NCI-H226 (cell line): ENCODE measurements around the gene GOLGA6L7.
"Not testable (repeated sequence)": the region's sequence is repeated elsewhere in the genome, so short reads cannot be mapped to it uniquely, and the experiment has no call there.

ENCODE experiments used
- DNase-seq: peaks from one replicate; pipeline ENCODE4 v3.0.0-alpha.2; 2015

Gene GOLGA6L7

DNA sequence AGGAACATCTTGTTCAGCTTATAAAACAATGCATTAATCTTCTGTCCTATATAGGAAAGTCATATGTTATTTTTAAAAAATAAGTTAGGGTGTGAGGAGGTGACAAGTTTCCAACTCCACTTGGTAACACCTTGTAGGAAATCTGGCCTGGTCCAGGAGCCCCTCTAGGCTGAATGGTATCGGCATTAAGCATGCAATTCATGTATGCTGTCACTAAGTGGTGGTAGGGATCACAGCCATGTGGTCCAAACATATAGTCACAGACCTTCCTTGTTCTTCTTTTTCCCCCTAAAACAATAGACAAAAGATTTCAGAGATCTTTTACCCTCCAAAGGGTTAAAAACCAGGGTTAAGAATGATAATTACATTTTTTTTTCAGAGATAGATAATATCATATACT is 33.2 kb upstream of the GOLGA6L7 start:
- DNase-seq, result no peak

DNA sequence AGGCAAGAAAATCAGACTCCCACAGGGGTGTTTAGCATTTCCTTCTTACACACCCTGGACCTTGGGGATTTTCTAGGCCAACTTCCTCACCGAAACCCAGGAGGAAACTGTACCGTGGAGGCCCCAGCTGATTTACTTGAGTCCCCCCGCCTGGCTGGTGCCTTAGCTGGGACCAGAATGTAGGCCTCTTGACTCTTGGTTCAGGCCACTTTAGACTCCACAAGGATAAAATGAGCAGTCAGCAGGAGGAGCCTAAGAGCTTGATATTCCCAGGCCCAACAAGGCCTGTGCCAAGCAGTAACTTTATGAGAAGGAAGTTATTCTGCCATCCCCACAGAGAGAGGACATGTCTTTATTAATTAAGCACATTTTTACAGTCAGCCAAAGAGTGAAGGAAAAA is 32.7 kb upstream of the GOLGA6L7 start:
- DNase-seq, result no peak

DNA sequence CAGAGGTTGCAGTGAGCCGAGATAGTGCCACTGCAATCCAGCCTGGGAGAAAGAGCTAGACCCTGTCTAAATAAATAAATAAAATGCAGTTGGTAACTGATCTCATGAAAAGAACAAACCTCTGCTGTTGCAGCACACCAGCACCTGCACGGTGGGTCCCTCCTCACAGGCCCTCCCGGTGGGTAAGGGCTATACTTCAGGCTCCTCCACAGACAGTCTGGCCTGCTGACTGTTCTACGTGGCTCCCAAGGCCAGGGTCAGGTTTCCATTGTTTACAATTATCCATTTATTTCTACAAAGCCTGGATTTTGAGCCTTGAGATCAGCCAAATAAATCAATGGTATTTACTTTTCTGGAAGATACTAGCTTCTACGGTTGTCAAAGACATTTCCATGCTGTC is 32.2 kb upstream of the GOLGA6L7 start:
- no peak for DNase-seq

GRCh38 chr15:28879551-28879950 is 31.1 kb upstream of the GOLGA6L7 start:
- no peak for DNase-seq

DNA sequence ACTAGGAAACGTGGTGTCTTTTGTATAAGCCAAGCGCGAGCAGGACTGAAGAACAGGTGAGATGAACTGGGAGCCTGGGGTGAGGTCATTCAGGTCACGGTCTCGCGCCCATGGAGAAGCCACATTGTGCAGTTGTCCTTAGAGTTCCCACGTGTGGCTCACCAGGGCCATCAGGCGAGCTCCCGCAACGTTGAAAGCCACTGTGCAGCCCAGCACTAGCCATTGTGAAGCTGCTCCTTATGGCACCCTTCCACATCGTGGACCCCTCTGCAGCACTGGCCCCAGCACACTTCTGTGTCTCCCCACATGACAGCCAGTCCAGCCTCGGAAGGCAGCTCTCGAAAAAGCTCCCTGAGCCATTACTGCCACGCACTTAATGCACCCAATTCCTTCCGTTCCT is 29.8 kb upstream of the GOLGA6L7 start:
- DNase-seq, result no peak

DNA sequence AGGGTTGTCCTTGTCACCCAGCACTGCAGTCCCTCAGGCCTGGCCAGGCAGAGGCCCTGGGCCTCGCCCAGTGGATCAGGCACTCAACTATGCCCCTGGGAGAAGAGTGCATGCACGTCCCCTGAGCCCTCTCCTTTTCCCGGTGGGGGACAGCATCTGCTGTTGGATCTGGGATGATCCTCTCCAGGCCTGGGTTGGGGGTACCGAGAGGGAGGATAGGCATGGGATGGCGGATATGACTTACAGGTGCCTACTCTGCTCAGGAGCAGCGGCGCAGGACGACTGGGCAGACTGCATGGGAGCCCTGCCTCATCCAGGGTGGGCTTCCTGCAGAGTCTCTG is 28.4 kb upstream of the GOLGA6L7 start:
- DNase-seq, result no peak

DNA sequence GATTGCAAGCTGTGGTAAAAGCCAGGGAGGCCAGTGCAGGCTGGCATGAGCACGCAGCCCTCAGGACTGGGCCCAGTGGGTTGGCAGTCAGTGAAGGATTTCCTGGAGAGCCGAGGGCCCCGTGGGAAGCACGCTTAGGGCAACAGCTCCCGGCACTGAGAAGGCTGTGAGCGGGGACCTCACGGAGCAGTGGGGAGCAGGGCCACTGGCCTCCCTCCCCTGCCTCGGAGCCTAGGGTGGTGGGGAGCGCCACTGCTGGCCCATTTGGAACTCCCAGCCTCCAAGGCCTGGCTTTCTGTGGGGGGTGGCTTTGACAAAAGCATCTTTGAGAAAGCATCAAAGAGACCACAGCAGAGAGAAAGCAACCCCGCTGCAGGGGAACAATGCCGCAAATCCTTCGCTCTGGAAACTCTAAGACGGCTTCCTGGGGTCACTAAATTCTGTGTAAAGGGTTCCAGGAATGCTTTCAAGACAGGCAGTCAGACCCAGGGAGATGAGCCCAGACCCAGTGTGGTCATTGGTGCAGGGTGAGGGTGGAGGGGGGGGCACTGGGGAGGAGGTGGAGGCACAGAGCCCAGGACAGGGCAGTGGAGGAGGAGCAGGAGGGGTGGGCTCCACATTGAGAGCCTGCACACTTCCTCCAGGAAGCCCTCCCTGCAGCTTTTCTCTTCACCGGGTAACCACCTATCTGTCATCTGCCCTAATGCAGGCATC is 27.8 kb upstream of the GOLGA6L7 start:
- DNase-seq, result no peak

GRCh38 chr15:28875461-28876000 is 27.1 kb upstream of the GOLGA6L7 start:
- DNase-seq, result no peak

- DNase-seq, result no peak
These were observed 25.2 kb upstream of the GOLGA6L7 start for GRCh38 chr15:28873585-28874190.

- DNase-seq, result no peak
These were observed 24.6 kb upstream of the GOLGA6L7 start for GRCh38 chr15:28873006-28873405.

- no peak for DNase-seq
These were observed 22.7 kb upstream of the GOLGA6L7 start for GRCh38 chr15:28871168-28871567.

- DNase-seq, result no peak
These were observed 20.4 kb upstream of the GOLGA6L7 start for GRCh38 chr15:28868744-28869345.

GRCh38 chr15:28861589-28862293 is 13.3 kb upstream of the GOLGA6L7 start:
- not testable (repeated sequence) for DNase-seq

- no peak for DNase-seq
These were observed 12.6 kb upstream of the GOLGA6L7 start for GRCh38 chr15:28861031-28861534.

DNA sequence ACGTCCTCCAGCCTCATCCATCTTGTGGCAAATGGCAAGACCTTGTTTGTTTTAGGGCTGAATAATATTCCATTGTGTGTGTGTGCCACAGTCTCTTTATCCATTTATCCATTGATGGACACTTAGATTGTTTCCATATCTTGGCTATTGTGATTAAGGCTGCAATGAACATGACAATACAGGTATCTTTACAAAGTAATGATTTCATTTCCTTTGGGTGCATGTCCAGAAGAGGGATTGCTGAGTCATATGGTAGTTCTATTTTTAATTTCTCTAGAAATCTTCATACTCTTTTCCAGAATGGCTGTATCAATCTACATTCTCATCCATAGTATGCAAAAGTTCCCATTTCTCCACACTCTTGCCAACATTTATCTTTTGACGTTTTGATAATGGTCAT is 6.1 kb upstream of the GOLGA6L7 start:
- not testable (repeated sequence) for DNase-seq

- DNase-seq, result not testable (repeated sequence)
These were observed 5.2 kb upstream of the GOLGA6L7 start for GRCh38 chr15:28853654-28854053.

GRCh38 chr15:28849766-28850165 is 1.3 kb upstream of the GOLGA6L7 start:
- DNase-seq, result not testable (repeated sequence)

- DNase-seq, result not testable (repeated sequence)
These were observed 827 bp upstream of the GOLGA6L7 start for GRCh38 chr15:28849271-28849670.

GRCh38 chr15:28847959-28848358 is 485 bp downstream of the GOLGA6L7 start:
- DNase-seq, result not testable (repeated sequence)

- DNase-seq, result not testable (repeated sequence)
These were observed 1.2 kb downstream of the GOLGA6L7 start for GRCh38 chr15:28847247-28847646.

- DNase-seq, result not testable (repeated sequence)
These were observed 4.3 kb downstream of the GOLGA6L7 start for GRCh38 chr15:28844147-28844546.

DNA sequence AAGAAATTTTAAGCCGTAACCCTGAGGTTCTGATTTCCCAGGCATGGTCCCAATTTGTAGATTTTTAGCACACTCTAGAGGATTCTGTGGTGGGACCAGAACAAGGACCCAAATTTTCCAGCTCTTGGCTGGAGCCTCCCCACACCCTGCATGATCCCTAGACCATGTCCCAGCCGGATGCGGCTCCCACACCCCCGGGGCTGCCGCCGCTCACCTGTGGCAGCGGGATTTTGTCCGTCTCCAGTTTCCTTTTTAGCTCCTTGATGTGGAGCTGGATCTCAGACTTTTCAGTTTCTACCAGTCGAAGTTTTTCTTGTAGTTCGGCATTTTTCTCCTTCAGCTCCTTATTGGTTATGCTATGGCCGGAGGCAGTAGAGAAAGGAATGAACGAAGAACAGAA is 4.9 kb downstream of the GOLGA6L7 start:
- DNase-seq, result not testable (repeated sequence)

- DNase-seq, result not testable (repeated sequence)
These were observed 6.2 kb downstream of the GOLGA6L7 start for GRCh38 chr15:28842210-28842609.
